ENCODE results near the gene GIGYF2.

DNA sequence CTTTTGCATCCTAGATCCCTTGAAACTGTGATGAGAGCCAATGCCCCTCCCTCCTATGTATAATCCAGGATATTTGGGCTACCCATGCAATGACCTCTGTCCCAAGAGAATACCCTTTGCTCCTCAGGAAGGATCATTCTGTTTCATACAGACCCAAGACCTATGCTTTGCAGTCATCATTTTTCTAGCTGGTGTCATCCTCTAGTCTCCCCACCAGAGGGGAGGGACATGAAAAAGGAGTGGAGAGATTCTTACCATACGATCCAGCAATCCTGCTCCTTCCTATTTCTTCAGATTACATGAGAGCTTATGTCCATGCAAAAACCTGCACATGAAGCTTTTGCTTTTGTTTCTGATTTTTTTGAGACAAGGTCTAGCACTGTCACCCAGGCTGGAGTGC, 13.8 kb upstream of the GIGYF2 start:
- TF ChIP-seq EZH2phosphoT487 (IDR thresholded peaks at IDR 0.05; ENCODE audit: borderline replicate concordance, low read depth, low read length) = no peak
- TF ChIP-seq, protein P1, sequence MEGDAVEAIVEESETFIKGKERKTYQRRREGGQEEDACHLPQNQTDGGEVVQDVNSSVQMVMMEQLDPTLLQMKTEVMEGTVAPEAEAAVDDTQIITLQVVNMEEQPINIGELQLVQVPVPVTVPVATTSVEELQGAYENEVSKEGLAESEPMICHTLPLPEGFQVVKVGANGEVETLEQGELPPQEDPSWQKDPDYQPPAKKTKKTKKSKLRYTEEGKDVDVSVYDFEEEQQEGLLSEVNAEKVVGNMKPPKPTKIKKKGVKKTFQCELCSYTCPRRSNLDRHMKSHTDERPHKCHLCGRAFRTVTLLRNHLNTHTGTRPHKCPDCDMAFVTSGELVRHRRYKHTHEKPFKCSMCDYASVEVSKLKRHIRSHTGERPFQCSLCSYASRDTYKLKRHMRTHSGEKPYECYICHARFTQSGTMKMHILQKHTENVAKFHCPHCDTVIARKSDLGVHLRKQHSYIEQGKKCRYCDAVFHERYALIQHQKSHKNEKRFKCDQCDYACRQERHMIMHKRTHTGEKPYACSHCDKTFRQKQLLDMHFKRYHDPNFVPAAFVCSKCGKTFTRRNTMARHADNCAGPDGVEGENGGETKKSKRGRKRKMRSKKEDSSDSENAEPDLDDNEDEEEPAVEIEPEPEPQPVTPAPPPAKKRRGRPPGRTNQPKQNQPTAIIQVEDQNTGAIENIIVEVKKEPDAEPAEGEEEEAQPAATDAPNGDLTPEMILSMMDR (conservative IDR thresholded peaks at IDR 0.05; ENCODE audit: low read length) = no peak
